Transverse colon (tissue), 4 donors: ENCODE results near the gene KCNN1. TPM values are rescaled to one million over a fixed set of nuclear protein-coding genes. Genes with fewer than 3 reads are reported as not detected.

Experiments used
- DNase-seq: peaks from one replicate; pipeline ENCODE4 v3.0.0-alpha.2; 2019
- H3K27ac ChIP-seq, 4 donors: fragments of 200-600 bp; sonication (generic); 2 replicates each; pipeline ENCODE4 v1.5.1; 2016 to 2018; ENCODE audit warnings: inconsistent platforms in 4 of 4
- H3K27me3 ChIP-seq: fragments of 200-600 bp; sonication (generic); 2 replicates; pipeline ENCODE4 v1.5.1; 2017; ENCODE audit warnings: inconsistent platforms
- H3K36me3 ChIP-seq, 4 donors: fragments of 200-600 bp; sonication (generic); 2 replicates each; pipeline ENCODE4 v1.5.1; 2017 to 2019; ENCODE audit warnings: inconsistent platforms in 4 of 4
- H3K4me1 ChIP-seq, 4 donors: fragments of 200-600 bp; sonication (generic); 2 replicates each; pipeline ENCODE4 v1.5.1; 2017 to 2020; ENCODE audit warnings: inconsistent platforms in 4 of 4
- H3K4me3 ChIP-seq, 4 donors: fragments of 200-600 bp; sonication (generic); 1 replicate in 1 of 4; 2 replicates in 3 of 4; pipeline versions ENCODE4 v1.5.1 to v1.6.1; 2017 to 2019; ENCODE audit warnings: inconsistent platforms in 4 of 4
- H3K9me3 ChIP-seq, 2 donors: fragments of 200-600 bp; sonication (generic); 2 replicates each; pipeline ENCODE4 v1.5.1; 2017 to 2019; ENCODE audit warnings: inconsistent platforms in 2 of 2
- EP300 ChIP-seq: sonication (generic); formaldehyde crosslinking; IDR thresholded peaks from one replicate; pipeline ENCODE4 v1.6.1; 2017; ENCODE audit warnings: antibody characterized with exemption, low read depth
- POLR2A ChIP-seq: fragments of 450-650 bp; IDR thresholded peaks from one replicate; pipeline ENCODE4 v1.6.1; 2016; ENCODE audit warnings: antibody characterized with exemption, mild to moderate bottlenecking, moderate library complexity
- POLR2AphosphoS5 ChIP-seq, 3 donors: sonication (generic); formaldehyde crosslinking; IDR thresholded peaks; one replicate each; pipeline ENCODE4 v1.6.1; 2016; ENCODE audit warnings: antibody characterized with exemption in 3 of 3
- WGBS, 2 donors: methylation state at CpG; one replicate each; pipeline ENCODE4 v1.1.5; 2018; ENCODE audit warnings: low coverage in 1 of 2; 5-methylcytosine and 5-hydroxymethylcytosine counted together
- in situ Hi-C, 4 donors: fragments of 200-750 bp; cut with MboI; loops; one replicate each; pipeline versions ENCODE4 v1.15.0 to v1.15.1; 2017; ENCODE audit warnings: low sequenced_read_pairs in 3 of 4, low pct_ligation_motif_present in 1 of 4, low pct_unique_long_range_greater_than_20kb in 1 of 4
- intact Hi-C: fragments of 100-400 bp; cut with DNase I; formaldehyde crosslinking; loops from one replicate; pipeline ENCODE4 v1.15.1; 2023; ENCODE audit warnings: low total_unique reads
- total RNA-seq, 4 donors: library from RNA; depleted of rRNA; stranded (reverse); fragments of >200 nt; gene quantifications; one replicate each; pipeline ENCODE4 v1.1.0, GENCODE V29; 2016
- TF ChIP-seq, protein P1 (sequence below), 5 experiments: fragments of 200-600 bp in 3 of 5; fragments of 450-650 bp in 2 of 5; sonication (generic) in 3 of 5; IDR thresholded peaks; 1 replicate in 2 of 5; 2 replicates in 3 of 5; pipeline ENCODE4 v1.5.1; 2016 to 2017; ENCODE audit warnings: antibody characterized with exemption in 5 of 5, inconsistent platforms in 3 of 5, mild to moderate bottlenecking in 2 of 5, moderate library complexity in 1 of 5

KCNN1 gene
- total RNA-seq, 4 donors from 2014 or later, result 1.6 TPM; not detected in 3

DNA sequence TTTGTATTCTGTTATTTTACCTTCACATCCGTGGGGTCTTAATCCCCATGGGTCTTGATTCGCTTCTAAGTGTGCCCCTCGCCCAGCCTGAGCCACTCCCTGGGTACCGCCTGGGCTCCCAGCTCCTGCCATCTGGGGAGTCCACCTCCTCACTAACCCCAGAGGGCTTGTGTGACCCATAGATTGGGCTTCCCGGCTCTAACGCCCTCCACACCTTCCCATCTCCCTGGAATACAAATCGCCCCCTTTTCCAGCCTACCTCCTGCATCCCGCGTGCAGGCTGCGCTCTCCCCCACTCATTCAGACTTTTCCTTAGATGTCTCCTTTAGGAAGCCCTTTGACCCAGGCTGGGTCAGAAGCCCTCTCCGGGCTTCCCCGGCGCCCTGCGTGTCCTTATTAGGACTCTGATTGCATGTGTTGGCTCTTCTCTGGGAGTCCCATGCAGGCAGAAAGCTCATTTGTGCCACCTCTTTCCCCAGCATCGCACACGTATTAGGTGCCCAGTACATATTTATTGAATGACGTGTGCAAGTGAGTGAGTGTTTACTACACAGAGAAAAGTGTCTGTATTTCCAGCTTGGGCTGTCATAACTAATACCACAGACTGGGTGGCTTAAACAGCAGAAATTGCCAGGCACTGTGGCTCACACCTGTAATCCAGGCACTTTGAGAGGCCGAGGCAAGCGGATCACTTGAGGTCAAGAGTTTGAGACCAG is 33.3 kb upstream of the KCNN1 start:
- TF ChIP-seq EP300 (no peak), POLR2AphosphoS5 (IDR thresholded peaks at IDR 0.05) (no peak), POLR2A (no peak)
- TF ChIP-seq, protein P1, sequence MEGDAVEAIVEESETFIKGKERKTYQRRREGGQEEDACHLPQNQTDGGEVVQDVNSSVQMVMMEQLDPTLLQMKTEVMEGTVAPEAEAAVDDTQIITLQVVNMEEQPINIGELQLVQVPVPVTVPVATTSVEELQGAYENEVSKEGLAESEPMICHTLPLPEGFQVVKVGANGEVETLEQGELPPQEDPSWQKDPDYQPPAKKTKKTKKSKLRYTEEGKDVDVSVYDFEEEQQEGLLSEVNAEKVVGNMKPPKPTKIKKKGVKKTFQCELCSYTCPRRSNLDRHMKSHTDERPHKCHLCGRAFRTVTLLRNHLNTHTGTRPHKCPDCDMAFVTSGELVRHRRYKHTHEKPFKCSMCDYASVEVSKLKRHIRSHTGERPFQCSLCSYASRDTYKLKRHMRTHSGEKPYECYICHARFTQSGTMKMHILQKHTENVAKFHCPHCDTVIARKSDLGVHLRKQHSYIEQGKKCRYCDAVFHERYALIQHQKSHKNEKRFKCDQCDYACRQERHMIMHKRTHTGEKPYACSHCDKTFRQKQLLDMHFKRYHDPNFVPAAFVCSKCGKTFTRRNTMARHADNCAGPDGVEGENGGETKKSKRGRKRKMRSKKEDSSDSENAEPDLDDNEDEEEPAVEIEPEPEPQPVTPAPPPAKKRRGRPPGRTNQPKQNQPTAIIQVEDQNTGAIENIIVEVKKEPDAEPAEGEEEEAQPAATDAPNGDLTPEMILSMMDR (IDR thresholded peaks at IDR 0.05), result no peak
- no peak for DNase-seq
- peak overlapping the region; percentile 81 to 86 (median 84) for H3K27ac ChIP-seq
- H3K4me1 ChIP-seq, result peaks cover 10 to 22% (median 16%) of the 10 kb centered on the region in 4 donors
- intact Hi-C loops (no loop called here), in situ Hi-C loops (loop anchor here in 3 of 4 donors (10.0 to 25.0 kb wide), 2 partner anchors 121 to 129 kb away; no protein-coding TSS in a partner anchor)
- H3K36me3 ChIP-seq, result no peaks in the 10 kb centered on the region
- no peaks in the 10 kb centered on the region for H3K27me3 ChIP-seq
- H3K9me3 ChIP-seq, result no peaks in the 10 kb centered on the region
- peak overlapping the region; percentile 64 to 92 (median 87) for H3K4me3 ChIP-seq
- 18 to 50% methylated on average over 2 to 19 of the region's 19 CpGs for WGBS, 2 donors

DNA sequence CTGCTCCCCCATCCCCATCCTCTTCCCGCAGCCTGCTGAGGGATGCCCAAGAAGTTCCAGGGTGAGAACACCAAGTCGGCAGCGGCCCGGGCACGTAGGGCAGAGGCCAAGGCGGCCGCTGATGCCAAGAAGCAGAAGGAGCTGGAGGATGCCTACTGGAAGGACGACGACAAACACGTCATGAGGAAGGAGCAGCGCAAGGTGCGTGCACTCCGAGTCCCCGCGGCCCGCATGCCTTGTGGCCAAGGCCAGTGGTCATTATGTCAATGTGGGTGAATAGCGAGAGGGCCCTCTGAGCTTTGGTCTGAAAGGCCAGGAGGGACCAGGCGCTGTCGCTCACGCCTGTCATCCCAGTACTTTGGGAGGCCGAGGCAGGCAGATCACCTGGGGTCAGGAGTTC is 30.5 kb upstream of the KCNN1 start:
- in situ Hi-C loops (loop anchor here (5.0 to 25.0 kb wide), 4 partner anchors 56 to 126 kb away; no protein-coding TSS in a partner anchor), intact Hi-C loops (no loop called here)
- Histone ChIP-seq H3K4me1 (peaks cover 10 to 22% (median 16%) of the 10 kb centered on the region in 4 donors), H3K9me3 (no peaks in the 10 kb centered on the region), H3K27ac (no peak overlapping the region), H3K27me3 (no peaks in the 10 kb centered on the region), H3K4me3 (no peak overlapping the region), H3K36me3 (no peaks in the 10 kb centered on the region)
- no peak for DNase-seq
- TF ChIP-seq POLR2AphosphoS5 (IDR thresholded peaks at IDR 0.05) (no peak), POLR2A (no peak), EP300 (no peak)
- TF ChIP-seq, protein P1 (IDR thresholded peaks at IDR 0.05), result no peak
- 91% methylated on average over 21 of the region's 21 CpGs; no CpG with 5 or more reads in 1 of the 2 donors for WGBS, 2 donors

DNA sequence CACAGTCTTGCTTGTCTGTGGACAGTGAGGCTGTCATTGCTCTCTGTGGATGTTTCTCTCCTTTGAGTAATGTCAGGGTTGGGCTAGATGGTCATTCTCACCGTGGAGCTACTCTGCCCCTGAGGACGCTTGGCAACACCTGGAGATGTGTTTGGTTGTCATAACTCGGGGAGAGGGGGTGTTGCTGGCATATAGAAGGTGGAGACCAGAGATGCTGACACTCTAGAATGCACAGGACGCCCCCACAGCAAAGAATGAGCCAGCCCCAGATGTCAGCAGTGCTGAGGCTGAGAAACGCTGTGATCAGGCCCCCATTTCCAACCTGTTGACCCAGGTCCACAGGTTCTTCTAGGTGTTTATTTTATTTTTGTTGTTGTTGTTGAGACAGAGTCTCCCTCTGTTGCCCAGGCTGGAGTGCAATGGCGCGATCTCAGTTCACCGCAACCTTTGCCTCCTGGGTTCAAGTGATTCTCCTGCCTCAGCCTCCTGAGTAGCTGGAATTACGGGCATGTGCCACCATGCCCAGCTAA is 29.5 kb upstream of the KCNN1 start:
- H3K9me3 ChIP-seq, result no peaks in the 10 kb centered on the region
- WGBS, 2 donors, result 86% methylated on average over 9 of the region's 9 CpGs; no CpG with 5 or more reads in 1 of the 2 donors
- no peak for DNase-seq
- intact Hi-C loops, result no loop called here
- peaks cover 5 to 16% (median 13%) of the 10 kb centered on the region in 4 donors for H3K4me1 ChIP-seq
- no peaks in the 10 kb centered on the region for H3K36me3 ChIP-seq
- no peak overlapping the region for H3K4me3 ChIP-seq
- no peaks in the 10 kb centered on the region for H3K27me3 ChIP-seq
- no peak for TF ChIP-seq POLR2AphosphoS5 (IDR thresholded peaks at IDR 0.05)
- TF ChIP-seq EP300, result no peak
- in situ Hi-C loops, result loop anchor here (5.0 to 25.0 kb wide), 4 partner anchors 55 to 125 kb away; no protein-coding TSS in a partner anchor
- H3K27ac ChIP-seq, result no peak overlapping the region

DNA sequence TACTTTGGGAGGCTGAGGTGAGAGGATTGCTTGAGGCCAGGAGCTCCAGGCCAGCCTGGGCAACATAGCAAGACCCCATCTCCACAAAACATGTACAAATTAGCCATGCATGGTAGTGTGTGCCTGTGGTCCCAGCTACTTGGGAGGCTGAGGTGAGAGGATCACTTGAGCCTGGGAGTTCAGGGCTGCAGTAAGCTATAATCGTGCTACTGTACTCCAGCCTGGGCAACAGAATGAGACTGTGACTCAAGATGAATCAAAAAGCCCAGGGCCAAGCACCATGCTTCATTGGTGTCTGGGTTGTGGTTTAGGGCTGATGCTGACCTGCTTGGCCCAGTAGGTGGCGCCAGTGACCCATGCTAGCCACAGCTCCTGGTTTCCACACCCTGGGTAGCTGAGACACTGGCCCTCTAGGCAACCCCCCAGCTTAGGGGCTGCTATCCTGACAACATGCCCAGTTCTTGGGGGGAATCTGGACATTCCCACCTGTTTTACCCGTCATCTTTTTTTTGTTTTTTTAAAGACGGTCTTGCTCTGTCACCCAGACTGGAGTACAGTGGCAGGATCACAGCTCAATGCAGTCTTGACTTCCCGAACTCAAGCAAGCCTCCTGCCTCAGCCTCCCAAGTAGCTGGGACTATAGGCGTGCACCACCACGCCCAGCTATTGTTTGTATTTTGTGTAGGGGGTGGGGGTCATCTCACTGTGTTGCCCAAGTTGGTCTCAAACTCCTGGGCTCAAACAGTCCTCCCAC is 28.6 kb upstream of the KCNN1 start:
- Histone ChIP-seq H3K36me3 (no peaks in the 10 kb centered on the region), H3K27ac (no peak overlapping the region), H3K27me3 (no peaks in the 10 kb centered on the region), H3K4me1 (peaks cover 5 to 13% (median 11%) of the 10 kb centered on the region in 4 donors), H3K9me3 (no peaks in the 10 kb centered on the region), H3K4me3 (no peak overlapping the region)
- peak; percentile 81 for DNase-seq
- intact Hi-C loops (loop anchor here (2.0 kb wide), 1 partner anchor 59 kb away; no protein-coding TSS in a partner anchor), in situ Hi-C loops (loop anchor here (5.0 to 25.0 kb wide), 4 partner anchors 54 to 124 kb away; no protein-coding TSS in a partner anchor)
- TF ChIP-seq, protein P1 (IDR thresholded peaks at IDR 0.05), result peak; percentile 90 to 93 (median 91)
- TF ChIP-seq POLR2A (no peak), POLR2AphosphoS5 (IDR thresholded peaks at IDR 0.05) (no peak)
- 42 to 50% methylated on average over 6 to 7 of the region's 7 CpGs for WGBS, 2 donors
